H9 (cell line): ENCODE results near the gene TMED7. TPM values are rescaled to one million over a fixed set of nuclear protein-coding genes. Genes with fewer than 3 reads are reported as not detected.

ENCODE experiments used
- DNase-seq: peaks from one replicate; pipeline ENCODE4 v3.0.0-alpha.2; 2017
- H2AFZ ChIP-seq: one replicate; pipeline ENCODE4 v1.6.1; 2013; ENCODE audit warnings: mild to moderate bottlenecking, low read length, control low read depth, moderate library complexity
- H2AK5ac ChIP-seq: 2 replicates; pipeline ENCODE4 v1.6.1; 2013; ENCODE audit warnings: low read length, control low read depth, mixed read lengths; ENCODE audit not compliant: insufficient read length
- H2BK120ac ChIP-seq: one replicate; pipeline ENCODE4 v1.6.1; 2013; ENCODE audit warnings: low read depth, mild to moderate bottlenecking, low read length, control low read depth, inconsistent platforms; ENCODE audit not compliant: poor library complexity, severe bottlenecking
- H2BK12ac ChIP-seq: 2 replicates; pipeline ENCODE4 v1.6.1; 2013; ENCODE audit warnings: low read length, control low read depth, mixed read lengths, low read depth; ENCODE audit not compliant: insufficient read length
- H2BK15ac ChIP-seq: 2 replicates; pipeline ENCODE4 v1.6.1; 2013; ENCODE audit warnings: low read depth, low read length, control low read depth
- H2BK20ac ChIP-seq: one replicate; pipeline ENCODE4 v1.6.1; 2013; ENCODE audit warnings: low read depth, mild to moderate bottlenecking, low read length, control low read depth, inconsistent platforms; ENCODE audit not compliant: poor library complexity, severe bottlenecking
- H2BK5ac ChIP-seq: 2 replicates; pipeline ENCODE4 v1.6.1; 2013; ENCODE audit warnings: low read length, control low read depth, mixed read lengths; ENCODE audit not compliant: insufficient read length
- H3K14ac ChIP-seq: 2 replicates; pipeline ENCODE4 v1.6.1; 2013; ENCODE audit warnings: low read length, control low read depth; ENCODE audit not compliant: insufficient read depth
- H3K18ac ChIP-seq: 2 replicates; pipeline ENCODE4 v1.6.1; 2013; ENCODE audit warnings: low read depth, mild to moderate bottlenecking, mixed read lengths, low read length, control low read depth; ENCODE audit not compliant: insufficient read length
- H3K23ac ChIP-seq: 2 replicates; pipeline ENCODE4 v1.6.1; 2013; ENCODE audit warnings: low read length, control low read depth, mixed read lengths, low read depth; ENCODE audit not compliant: insufficient read length
- H3K23me2 ChIP-seq: 2 replicates; pipeline ENCODE4 v1.6.1; 2013; ENCODE audit warnings: low read depth, mild to moderate bottlenecking, mixed read lengths, low read length, control low read depth; ENCODE audit not compliant: insufficient read length, poor library complexity, severe bottlenecking
- H3K27ac ChIP-seq: 2 replicates; pipeline ENCODE4 v1.5.1; 2013; ENCODE audit warnings: low read length, control low read depth, mixed read lengths, low read depth; ENCODE audit not compliant: insufficient read length
- H3K27me3 ChIP-seq: 2 replicates; pipeline ENCODE4 v1.6.1; 2013; ENCODE audit warnings: low read length, control low read depth, inconsistent platforms; ENCODE audit not compliant: insufficient read depth
- H3K4ac ChIP-seq: 2 replicates; pipeline ENCODE4 v1.6.1; 2013; ENCODE audit warnings: low read depth, mild to moderate bottlenecking, control low read depth, inconsistent platforms, low read length, moderate library complexity
- H3K4me1 ChIP-seq: 2 replicates; pipeline ENCODE4 v1.6.1; 2013; ENCODE audit warnings: low read length, control low read depth, inconsistent platforms; ENCODE audit not compliant: insufficient read depth
- H3K4me2 ChIP-seq: 2 replicates; pipeline ENCODE4 v1.6.1; 2013; ENCODE audit warnings: low read length, control low read depth, mixed read lengths; ENCODE audit not compliant: insufficient read length, insufficient read depth
- H3K56ac ChIP-seq: 2 replicates; pipeline ENCODE4 v1.6.1; 2013; ENCODE audit warnings: low read depth, mild to moderate bottlenecking, mixed read lengths, low read length, control low read depth; ENCODE audit not compliant: insufficient read length
- H3K79me1 ChIP-seq: 2 replicates; pipeline ENCODE4 v1.6.1; 2013; ENCODE audit warnings: low read depth, mild to moderate bottlenecking, moderate library complexity, low read length, control low read depth, inconsistent platforms; ENCODE audit not compliant: insufficient read depth, poor library complexity, severe bottlenecking
- H3K79me2 ChIP-seq: 2 replicates; pipeline ENCODE4 v1.6.1; 2013; ENCODE audit warnings: low read length, control low read depth, inconsistent platforms; ENCODE audit not compliant: insufficient read depth
- H3K9ac ChIP-seq: 2 replicates; pipeline ENCODE4 v1.6.1; 2013; ENCODE audit warnings: low read length, control low read depth, mixed read lengths; ENCODE audit not compliant: insufficient read length; ENCODE audit errors: extremely low read depth
- H3K9me3 ChIP-seq: one replicate; pipeline ENCODE4 v1.6.1; 2013; ENCODE audit warnings: low read depth, low read length, inconsistent platforms; ENCODE audit not compliant: control insufficient read depth
- H3T11ph ChIP-seq: one replicate; pipeline ENCODE4 v1.6.1; 2013; ENCODE audit warnings: mild to moderate bottlenecking, low read length, control low read depth, inconsistent platforms
- H4K20me1 ChIP-seq: one replicate; pipeline ENCODE4 v1.6.1; 2013; ENCODE audit not compliant: control insufficient read depth, insufficient read length, insufficient read depth
- H4K5ac ChIP-seq: 2 replicates; pipeline ENCODE4 v1.6.1; 2013; ENCODE audit warnings: low read depth, mild to moderate bottlenecking, mixed read lengths, low read length, control low read depth; ENCODE audit not compliant: insufficient read length
- H4K8ac ChIP-seq: replicated peaks from 2 replicates; pipeline ENCODE4 v1.6.1; 2013; ENCODE audit warnings: low read length, control low read depth, mixed read lengths, low read depth; ENCODE audit not compliant: insufficient read length
- H4K91ac ChIP-seq: 2 replicates; pipeline ENCODE4 v1.6.1; 2013; ENCODE audit warnings: low read depth, mild to moderate bottlenecking, moderate library complexity, mixed read lengths, low read length, control low read depth; ENCODE audit not compliant: insufficient read length
- H3K27ac Mint-ChIP-seq, 3 experiments: 2 replicates in 2 of 3; 3 replicates in 1 of 3; pipeline ENCODE4 v1.8.0; 2020 to 2021; ENCODE audit warnings: mixed read lengths in 3 of 3, mild to moderate bottlenecking in 1 of 3, moderate library complexity in 1 of 3
- H3K27me3 Mint-ChIP-seq: 2 replicates; pipeline ENCODE4 v1.8.0; 2021; ENCODE audit warnings: low read depth, mild to moderate bottlenecking, moderate library complexity, mixed read lengths
- H3K36me3 Mint-ChIP-seq, 3 experiments: 2 replicates in 2 of 3; 3 replicates in 1 of 3; pipeline ENCODE4 v1.8.0; 2020 to 2021; ENCODE audit warnings: low read depth in 3 of 3, mixed read lengths in 3 of 3; ENCODE audit not compliant: insufficient read depth in 1 of 3
- H3K4me1 Mint-ChIP-seq, 2 experiments: 2 replicates each; pipeline ENCODE4 v1.8.0; 2020; ENCODE audit warnings: mixed read lengths in 2 of 2
- H3K4me3 Mint-ChIP-seq, 2 experiments: 2 replicates in 1 of 2; 3 replicates in 1 of 2; pipeline ENCODE4 v1.8.0; 2020 to 2021; ENCODE audit warnings: mild to moderate bottlenecking in 2 of 2, mixed read lengths in 2 of 2, moderate library complexity in 1 of 2
- H3K9me3 Mint-ChIP-seq, 2 experiments: 2 replicates in 1 of 2; 3 replicates in 1 of 2; pipeline ENCODE4 v1.8.0; 2020; ENCODE audit warnings: mild to moderate bottlenecking in 2 of 2, mixed read lengths in 2 of 2, moderate library complexity in 1 of 2
- WGBS: extraction: QIAGEN DNeasy Blood & Tissue Kit; methylation state at CpG from one replicate; pipeline ENCODE4 v1.1.7; 2013; ENCODE audit warnings: missing lambda C conversion rate, low lambda C conversion rate, mixed read lengths; ENCODE audit not compliant: insufficient read length; ENCODE audit errors: extremely low coverage; 5-methylcytosine and 5-hydroxymethylcytosine counted together
- total RNA-seq: library from RNA; stranded (reverse); gene quantifications from 2 replicates; pipeline ENCODE4 v1.2.1, GENCODE V29; 2021
- TF ChIP-seq, protein P1 (sequence below): fragments of 200-600 bp; sonication (generic); conservative IDR thresholded peaks from 3 replicates; pipeline ENCODE4 v1.8.0; 2021; ENCODE audit warnings: antibody characterized with exemption, mild to moderate bottlenecking

TMED7 gene
- total RNA-seq, 1 experiment from 2014 or later: 68.8 TPM

DNA sequence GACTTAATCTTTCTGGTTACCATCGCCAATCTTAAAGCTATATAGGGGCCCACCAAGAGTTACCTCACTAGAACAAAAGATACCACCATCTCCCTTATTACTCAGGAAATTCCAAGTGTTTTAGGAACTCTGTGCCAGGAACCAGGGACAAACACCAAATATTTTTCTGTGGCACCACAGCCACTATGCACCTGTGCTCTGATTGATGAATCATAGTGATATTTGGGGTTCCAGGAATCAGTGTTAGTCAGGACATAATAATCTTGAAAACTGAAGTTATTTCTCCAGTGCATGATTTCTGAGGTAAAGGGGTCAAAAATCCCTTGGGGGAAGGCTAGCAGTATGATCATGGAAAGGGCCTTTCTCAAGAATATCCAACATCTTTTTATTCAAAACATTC is 10.2 kb upstream of the TMED7 start:
- H3K27me3 Mint-ChIP-seq: no peaks in the 10 kb centered on the region
- H3K27ac Mint-ChIP-seq: no peak overlapping the region
- Histone ChIP-seq H2AK5ac (no peak overlapping the region), H4K20me1 (no peaks in the 10 kb centered on the region), H4K5ac (no peak overlapping the region), H3T11ph (no peak overlapping the region), H4K8ac (no peak overlapping the region), H2BK120ac (no peak overlapping the region), H3K9ac (no peak overlapping the region), H2AFZ (no peak overlapping the region), H3K4me1 (no peaks in the 10 kb centered on the region), H3K23ac (no peak overlapping the region), H3K14ac (no peak overlapping the region), H3K79me2 (no peaks in the 10 kb centered on the region), H3K9me3 (no peaks in the 10 kb centered on the region), H3K23me2 (no peaks in the 10 kb centered on the region), H3K18ac (no peak overlapping the region), H2BK12ac (no peak overlapping the region), H3K27ac (no peak overlapping the region), H2BK15ac (no peak overlapping the region), H2BK20ac (no peak overlapping the region), H4K91ac (no peak overlapping the region), H3K56ac (no peak overlapping the region), H3K4me2 (no peak overlapping the region), H3K79me1 (no peaks in the 10 kb centered on the region), H2BK5ac (no peak overlapping the region), H3K4ac (no peak overlapping the region), H3K27me3 (peaks cover 2% of the 10 kb centered on the region; the same call in 1 of the 2 replicates)
- H3K4me3 Mint-ChIP-seq: no peak overlapping the region
- no CpG with 5 or more reads among the region's 1 CpG for WGBS
- no peaks in the 10 kb centered on the region for H3K9me3 Mint-ChIP-seq
- no peaks in the 10 kb centered on the region for H3K36me3 Mint-ChIP-seq
- peaks cover 40 to 46% of the 10 kb centered on the region in 2 experiments for H3K4me1 Mint-ChIP-seq
- no peak for DNase-seq
- TF ChIP-seq, protein P1, sequence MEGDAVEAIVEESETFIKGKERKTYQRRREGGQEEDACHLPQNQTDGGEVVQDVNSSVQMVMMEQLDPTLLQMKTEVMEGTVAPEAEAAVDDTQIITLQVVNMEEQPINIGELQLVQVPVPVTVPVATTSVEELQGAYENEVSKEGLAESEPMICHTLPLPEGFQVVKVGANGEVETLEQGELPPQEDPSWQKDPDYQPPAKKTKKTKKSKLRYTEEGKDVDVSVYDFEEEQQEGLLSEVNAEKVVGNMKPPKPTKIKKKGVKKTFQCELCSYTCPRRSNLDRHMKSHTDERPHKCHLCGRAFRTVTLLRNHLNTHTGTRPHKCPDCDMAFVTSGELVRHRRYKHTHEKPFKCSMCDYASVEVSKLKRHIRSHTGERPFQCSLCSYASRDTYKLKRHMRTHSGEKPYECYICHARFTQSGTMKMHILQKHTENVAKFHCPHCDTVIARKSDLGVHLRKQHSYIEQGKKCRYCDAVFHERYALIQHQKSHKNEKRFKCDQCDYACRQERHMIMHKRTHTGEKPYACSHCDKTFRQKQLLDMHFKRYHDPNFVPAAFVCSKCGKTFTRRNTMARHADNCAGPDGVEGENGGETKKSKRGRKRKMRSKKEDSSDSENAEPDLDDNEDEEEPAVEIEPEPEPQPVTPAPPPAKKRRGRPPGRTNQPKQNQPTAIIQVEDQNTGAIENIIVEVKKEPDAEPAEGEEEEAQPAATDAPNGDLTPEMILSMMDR: no peak
